Measurements from ENCODE around the gene GRK4.
"Not testable (repeated sequence)": the region's sequence is repeated elsewhere in the genome, so short reads cannot be mapped to it uniquely, and the experiment has no call there.

The GRK4 gene

GRCh38 chr4:2982012-2982411 lies 18.6 kb downstream of the GRK4 start:
- Histone ChIP-seq H3K4me3 (ENCODE audit: low read depth in 1 of 2, low read length in 2 of 2) (no peak overlapping the region), H3K79me2 (ENCODE audit: insufficient read depth, low read length) (no peaks in the 10 kb centered on the region), H3K4me2 (ENCODE audit: insufficient read depth, low read length) (no peak overlapping the region), H4K20me1 (ENCODE audit: insufficient read depth, low read length) (no peaks in the 10 kb centered on the region), H3K27ac (ENCODE audit: low read length) (no peak overlapping the region), H3K36me3 (ENCODE audit: insufficient read depth, low read length) (no peaks in the 10 kb centered on the region), H3K9ac (ENCODE audit: low read depth, low read length) (no peak overlapping the region), H3K9me3 (ENCODE audit: insufficient read depth, low read length, severe bottlenecking) (peaks cover 21% of the 10 kb centered on the region), H3K4me1 (ENCODE audit: insufficient read depth, low read length) (no peaks in the 10 kb centered on the region), H3K27me3 (ENCODE audit: insufficient read depth, low read length, poor library complexity) (no peaks in the 10 kb centered on the region), H2AFZ (ENCODE audit: low read depth, low read length) (no peak overlapping the region)
- TF ChIP-seq EZH2 (IDR thresholded peaks at IDR 0.05; ENCODE audit: borderline replicate concordance, low read depth, low read length, severe bottlenecking), result no peak
- no peak for TF ChIP-seq CTCF (IDR thresholded peaks at IDR 0.05; ENCODE audit: borderline replicate concordance, extremely low read depth, low read length, poor library complexity, severe bottlenecking)
- ATAC-seq (ENCODE audit: insufficient read depth, low read depth) (no peak), DNase-seq (no peak)

GRCh38 chr4:2983715-2984114 lies 20.3 kb downstream of the GRK4 start:
- not testable (repeated sequence) for H3K4me2 ChIP-seq (ENCODE audit: insufficient read depth, low read length); H3K79me2 ChIP-seq (ENCODE audit: insufficient read depth, low read length); DNase-seq; H3K27me3 ChIP-seq (ENCODE audit: insufficient read depth, low read length, poor library complexity); H3K4me3 ChIP-seq (ENCODE audit: low read depth in 1 of 2, low read length in 2 of 2); H4K20me1 ChIP-seq (ENCODE audit: insufficient read depth, low read length); H2AFZ ChIP-seq (ENCODE audit: low read depth, low read length); H3K4me1 ChIP-seq (ENCODE audit: insufficient read depth, low read length); H3K9ac ChIP-seq (ENCODE audit: low read depth, low read length); H3K36me3 ChIP-seq (ENCODE audit: insufficient read depth, low read length); ATAC-seq (ENCODE audit: insufficient read depth, low read depth); H3K27ac ChIP-seq (ENCODE audit: low read length)
- H3K9me3 ChIP-seq (ENCODE audit: insufficient read depth, low read length, severe bottlenecking), result peaks cover 21% of the 10 kb centered on the region

GRCh38 chr4:2991243-2991642 lies 27.9 kb downstream of the GRK4 start:
- H3K36me3 ChIP-seq (ENCODE audit: insufficient read depth, low read length), result no peaks in the 10 kb centered on the region
- ATAC-seq (ENCODE audit: insufficient read depth, low read depth) (no peak), DNase-seq (no peak)

GRCh38 chr4:2994917-2995316 lies 31.5 kb downstream of the GRK4 start:
- Histone ChIP-seq H3K36me3 (ENCODE audit: insufficient read depth, low read length) (no peaks in the 10 kb centered on the region), H3K9me3 (ENCODE audit: insufficient read depth, low read length, severe bottlenecking) (no peaks in the 10 kb centered on the region), H4K20me1 (ENCODE audit: insufficient read depth, low read length) (no peaks in the 10 kb centered on the region), H3K9ac (ENCODE audit: low read depth, low read length) (no peak overlapping the region), H3K27ac (ENCODE audit: low read length) (no peak overlapping the region), H3K4me1 (ENCODE audit: insufficient read depth, low read length) (no peaks in the 10 kb centered on the region), H2AFZ (ENCODE audit: low read depth, low read length) (no peak overlapping the region), H3K4me3 (ENCODE audit: low read depth in 1 of 2, low read length in 2 of 2) (no peak overlapping the region), H3K4me2 (ENCODE audit: insufficient read depth, low read length) (no peak overlapping the region), H3K79me2 (ENCODE audit: insufficient read depth, low read length) (no peaks in the 10 kb centered on the region), H3K27me3 (ENCODE audit: insufficient read depth, low read length, poor library complexity) (no peaks in the 10 kb centered on the region)
- TF ChIP-seq CTCF (IDR thresholded peaks at IDR 0.05; ENCODE audit: borderline replicate concordance, extremely low read depth, low read length, poor library complexity, severe bottlenecking) (no peak), EZH2 (IDR thresholded peaks at IDR 0.05; ENCODE audit: borderline replicate concordance, low read depth, low read length, severe bottlenecking) (no peak)
- no peak for DNase-seq
- no peak for ATAC-seq (ENCODE audit: insufficient read depth, low read depth)

More at GRCh38 chr4:2991243-2991642, 27.9 kb downstream of the GRK4 start:
- TF ChIP-seq EZH2 (IDR thresholded peaks at IDR 0.05; ENCODE audit: borderline replicate concordance, low read depth, low read length, severe bottlenecking), result no peak
- H2AFZ ChIP-seq (ENCODE audit: low read depth, low read length), result no peak overlapping the region
- no peak overlapping the region for H3K4me2 ChIP-seq (ENCODE audit: insufficient read depth, low read length)
- no peak overlapping the region for H3K4me3 ChIP-seq (ENCODE audit: low read depth in 1 of 2, low read length in 2 of 2)
- no peaks in the 10 kb centered on the region for H4K20me1 ChIP-seq (ENCODE audit: insufficient read depth, low read length)
- no peak overlapping the region for H3K27ac ChIP-seq (ENCODE audit: low read length)
- no peaks in the 10 kb centered on the region for H3K79me2 ChIP-seq (ENCODE audit: insufficient read depth, low read length)
- no peaks in the 10 kb centered on the region for H3K27me3 ChIP-seq (ENCODE audit: insufficient read depth, low read length, poor library complexity)
- no peaks in the 10 kb centered on the region for H3K9me3 ChIP-seq (ENCODE audit: insufficient read depth, low read length, severe bottlenecking)
- H3K9ac ChIP-seq (ENCODE audit: low read depth, low read length), result no peak overlapping the region
- no peaks in the 10 kb centered on the region for H3K4me1 ChIP-seq (ENCODE audit: insufficient read depth, low read length)

Data from DND-41 (cell line).